HTERT RPE-1 (cell line): ENCODE measurements around the gene CCL4.
"Not testable (repeated sequence)": the region's sequence is repeated elsewhere in the genome, so short reads cannot be mapped to it uniquely, and the experiment has no call there.

ENCODE experiments used
- in situ Hi-C: fragments of 300-500 bp; cut with MboI; formaldehyde crosslinking; loops from 4 replicates; pipeline ENCODE4 v1.14.3; 2020; ENCODE audit warnings: low sequenced_read_pairs

CCL4 gene

DNA sequence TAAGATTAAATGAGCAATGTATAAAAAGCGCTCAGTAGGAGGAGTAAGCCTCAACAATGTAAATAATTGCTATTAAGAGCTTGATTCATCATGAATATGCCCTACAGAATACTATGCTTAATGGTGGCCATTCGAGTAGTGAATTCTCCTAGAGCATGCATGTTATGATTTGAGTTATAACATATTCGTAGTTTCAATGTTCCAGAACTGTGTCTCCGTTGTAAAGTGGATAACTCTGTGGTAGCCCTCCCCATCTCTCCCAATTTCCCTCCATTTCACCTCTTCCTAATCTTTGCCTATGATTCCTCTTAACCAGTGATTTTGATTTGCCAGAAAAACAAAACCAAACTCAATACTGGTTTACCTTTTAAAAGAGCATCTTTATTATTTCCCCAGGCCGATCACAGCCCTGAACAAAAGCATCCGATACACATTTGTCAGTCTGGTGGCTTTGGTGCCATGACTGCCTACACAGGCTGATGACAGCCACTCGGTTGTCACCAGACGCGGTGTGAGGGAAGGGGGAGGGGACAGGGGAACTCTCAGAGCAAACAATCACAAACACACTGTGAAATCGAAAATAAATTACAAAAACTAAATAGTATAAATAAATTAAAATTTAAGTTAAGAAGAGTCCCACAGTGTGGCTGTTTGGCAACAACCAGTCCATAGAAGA lies 15.6 kb upstream of the CCL4 start:
- in situ Hi-C loops = not testable (repeated sequence)

DNA sequence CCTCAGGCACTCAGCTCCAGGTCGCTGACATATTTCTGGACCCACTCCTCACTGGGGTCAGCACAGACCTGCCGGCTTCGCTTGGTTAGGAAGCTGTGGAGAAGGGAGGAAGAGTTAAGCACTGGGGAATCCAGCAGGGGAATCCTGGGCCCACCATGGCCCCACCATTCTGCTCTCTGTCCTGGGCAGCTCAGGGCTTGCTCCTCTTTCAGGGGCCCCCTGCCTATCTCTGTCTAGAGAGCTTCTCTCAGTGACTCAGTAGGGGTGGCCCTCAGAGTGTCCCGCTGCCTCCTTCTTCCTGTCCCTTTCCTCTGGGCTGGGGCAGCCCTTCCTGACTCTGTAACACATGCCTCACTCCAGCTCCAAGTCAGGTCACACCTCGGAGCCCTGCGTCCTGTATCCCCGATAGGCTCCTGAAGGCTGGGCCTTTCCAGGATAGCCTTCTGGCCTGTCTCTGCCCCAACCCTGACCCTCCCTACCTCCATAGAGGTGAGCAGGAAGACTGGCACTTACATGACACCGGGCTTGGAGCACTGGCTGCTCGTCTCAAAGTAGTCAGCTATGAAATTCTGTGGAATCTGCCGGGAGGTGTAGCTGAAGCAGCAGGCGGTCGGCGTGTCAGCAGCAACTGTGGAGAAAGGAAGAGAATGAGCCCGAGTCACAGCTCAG lies 14.8 kb upstream of the CCL4 start:
- in situ Hi-C loops = no loop called here

DNA sequence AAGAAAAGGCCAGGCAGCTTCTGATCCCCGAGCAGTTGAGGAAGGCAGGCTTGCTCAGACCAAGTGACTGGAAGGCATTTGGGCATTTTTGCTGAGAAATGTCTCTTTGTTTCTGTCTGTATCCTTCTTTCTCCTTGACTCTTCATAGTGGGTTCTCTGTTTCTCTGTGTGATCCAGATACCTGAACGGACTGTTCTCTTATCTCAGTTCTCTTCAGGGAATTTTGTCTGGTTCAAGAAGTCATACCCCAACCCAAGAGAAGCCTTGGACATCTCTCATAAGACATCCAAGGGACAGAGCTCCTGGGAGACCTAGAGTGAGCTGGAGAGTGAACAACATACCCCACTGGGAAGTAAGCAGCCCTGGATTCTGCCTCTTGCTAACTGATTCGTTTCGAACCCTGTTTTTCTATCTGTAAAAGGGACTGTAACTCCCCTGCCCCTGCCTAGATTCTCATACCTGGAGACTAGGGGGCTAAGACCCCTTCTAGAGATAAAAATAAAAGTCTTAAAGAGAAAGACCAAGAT lies 14.2 kb upstream of the CCL4 start:
- in situ Hi-C loops = no loop called here

DNA sequence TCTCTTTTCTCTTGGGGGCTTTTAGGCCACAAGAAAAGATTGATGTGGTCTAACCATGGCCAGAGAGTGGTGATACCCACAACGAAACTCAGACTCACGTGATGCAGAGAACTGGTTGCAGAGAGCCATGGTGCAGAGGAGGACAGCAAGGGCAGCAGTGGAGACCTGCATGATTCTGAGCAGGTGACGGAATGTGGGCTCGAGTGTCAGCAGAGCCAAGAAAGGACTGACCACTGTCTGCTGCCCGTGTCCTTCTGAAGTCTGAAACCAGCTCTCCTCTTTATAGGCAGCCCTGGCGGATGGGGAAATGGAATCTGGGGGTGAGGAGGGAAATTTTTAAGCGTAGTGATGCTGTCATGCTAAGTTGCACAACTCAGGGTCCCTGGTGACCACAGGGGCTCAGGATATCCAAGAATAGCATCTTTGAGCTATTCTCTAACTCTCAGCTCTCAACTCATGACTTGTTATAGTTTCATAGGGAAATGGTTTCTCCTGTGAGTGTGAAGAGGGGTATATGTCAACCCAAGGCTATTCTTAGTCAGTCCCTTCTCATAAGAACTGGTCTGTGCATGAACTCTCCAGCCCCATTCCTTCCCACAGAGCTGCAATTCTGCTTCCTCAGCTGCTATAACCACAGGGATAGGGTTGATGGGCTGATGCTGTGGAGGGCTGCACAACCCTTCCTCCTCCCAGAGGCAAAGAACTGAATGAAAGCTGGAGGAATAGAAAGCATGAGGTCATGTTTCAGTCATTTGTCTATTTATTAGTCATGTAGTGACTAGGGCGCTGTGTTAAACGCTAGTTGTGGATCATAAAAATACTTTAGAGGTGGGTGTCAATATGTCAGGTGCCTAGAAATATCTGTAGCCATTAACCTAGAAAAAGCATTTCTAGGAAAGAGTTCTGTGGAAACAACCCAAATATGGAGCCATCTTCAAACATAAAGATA lies 13.5 kb upstream of the CCL4 start, which contains the start of gene CCL3:
TSS of gene CCL3 (minus strand) at position 256 of the 949 bp plus-strand sequence. CDS start at position 171, 85 bp downstream.
- in situ Hi-C loops = no loop called here

DNA sequence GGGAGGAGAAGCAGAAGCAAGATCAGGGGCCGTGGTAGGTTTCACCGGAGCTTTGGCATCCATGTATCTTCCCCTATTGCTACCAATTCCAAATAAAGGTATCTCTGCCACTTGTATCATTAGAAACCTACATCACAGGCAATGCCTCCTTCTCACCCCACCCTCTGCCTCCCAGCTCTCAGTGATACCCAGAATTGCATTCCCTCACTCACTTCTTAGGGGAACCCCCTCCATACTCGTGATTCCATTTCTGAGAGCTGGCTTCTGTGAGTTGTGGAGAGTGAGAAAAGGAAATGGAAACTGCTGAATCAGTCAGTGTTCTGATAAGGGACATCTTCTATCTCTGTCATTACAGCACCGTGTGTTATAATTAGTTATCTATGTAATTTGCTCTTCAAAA lies 11.4 kb upstream of the CCL4 start:
- in situ Hi-C loops = no loop called here

DNA sequence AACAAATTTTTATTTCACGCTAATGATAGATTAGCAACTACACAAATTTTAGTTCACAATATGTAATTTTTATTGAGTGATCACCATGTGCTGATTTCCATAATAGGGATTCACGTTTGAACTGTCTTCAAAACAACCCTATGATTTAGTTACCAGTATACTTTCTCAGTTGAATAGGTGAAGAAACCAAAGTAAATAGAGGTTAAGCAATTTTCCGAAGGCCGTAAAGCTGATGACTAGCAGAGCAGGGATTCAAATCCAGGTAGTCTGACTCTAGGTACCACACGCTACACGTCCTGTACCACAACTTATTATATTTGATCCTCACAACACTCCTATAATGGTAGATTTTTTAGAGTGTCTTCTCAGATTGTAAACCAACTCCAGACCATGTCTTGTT lies 10.9 kb upstream of the CCL4 start:
- in situ Hi-C loops = not testable (repeated sequence)

DNA sequence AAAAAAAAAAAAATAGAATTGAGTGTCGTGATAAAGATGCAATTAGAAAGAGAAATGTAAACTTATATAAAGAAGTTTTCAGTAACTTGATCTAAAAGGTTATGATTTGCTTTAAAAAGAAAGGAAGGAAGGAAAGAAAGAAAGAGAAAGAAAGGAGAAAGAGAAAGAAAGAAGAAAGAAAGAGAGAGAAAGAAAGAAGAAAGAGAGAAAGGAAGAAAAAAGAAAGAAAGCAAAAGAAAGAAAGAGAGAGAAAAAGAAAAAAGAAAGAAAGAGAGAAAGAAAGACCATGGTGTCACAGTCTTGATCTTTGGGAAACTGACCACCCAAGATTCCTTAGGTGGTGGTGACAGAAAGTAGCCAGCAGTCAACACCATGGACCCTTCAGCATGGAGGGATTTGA lies 9.4 kb upstream of the CCL4 start:
- in situ Hi-C loops = no loop called here

DNA sequence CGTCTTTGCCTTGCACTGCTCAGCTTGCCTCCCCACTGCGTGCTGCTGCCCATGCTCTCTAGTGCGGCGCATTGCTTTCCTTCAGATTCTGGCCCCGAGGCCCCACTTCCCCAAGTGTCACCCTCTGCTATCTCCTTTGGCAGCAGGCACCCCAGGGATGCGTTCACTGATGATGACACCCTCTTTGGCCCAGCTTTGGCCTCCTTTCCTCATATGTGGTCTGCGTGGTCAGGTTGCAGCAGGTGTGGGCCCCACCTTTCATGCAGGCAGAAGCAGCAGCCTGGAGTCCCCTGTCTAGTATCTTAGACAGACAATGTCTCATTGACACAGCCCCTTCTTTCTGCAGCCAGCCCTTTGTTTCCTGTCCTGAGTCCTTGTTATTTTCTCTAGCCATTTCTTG lies 8.9 kb upstream of the CCL4 start:
- in situ Hi-C loops = no loop called here

DNA sequence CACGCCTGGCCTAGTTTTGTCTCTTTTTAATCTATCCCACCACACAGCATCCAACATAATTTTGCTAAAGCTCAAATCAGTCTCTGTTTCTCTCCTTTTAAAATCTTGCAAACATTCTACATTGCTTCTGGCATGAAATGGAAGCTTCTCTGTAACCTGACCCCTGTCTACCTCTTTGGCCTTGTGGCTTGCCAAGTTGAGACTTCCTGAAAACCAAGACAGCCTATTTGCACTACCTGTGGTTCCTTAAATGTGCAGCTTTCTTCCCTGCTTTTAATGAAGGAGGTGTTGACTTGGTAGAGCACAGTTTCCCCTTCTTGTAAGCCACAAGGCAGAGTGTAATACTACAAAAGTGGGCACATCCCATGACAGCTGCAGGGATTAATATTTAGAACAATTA lies 7.6 kb upstream of the CCL4 start:
- in situ Hi-C loops = no loop called here

DNA sequence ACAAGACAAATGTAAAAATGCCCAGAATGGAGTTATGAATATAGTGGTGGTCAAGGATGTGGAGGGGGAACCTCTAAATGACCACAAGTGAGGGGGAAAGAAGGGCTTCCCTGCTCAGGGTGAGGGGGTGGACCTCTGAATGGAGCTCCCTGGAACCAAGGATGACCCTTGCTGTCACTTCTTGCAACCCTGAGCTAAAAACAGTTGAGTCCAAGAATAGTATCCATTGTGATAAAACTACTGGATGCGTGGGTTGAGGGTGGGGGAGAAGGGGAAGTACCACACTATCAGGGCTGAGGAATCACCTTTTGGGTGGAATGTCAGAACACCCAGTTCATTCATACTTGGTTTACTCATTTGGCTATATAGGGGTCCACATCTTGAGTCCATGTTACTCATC lies 4.6 kb upstream of the CCL4 start:
- in situ Hi-C loops = not testable (repeated sequence)

DNA sequence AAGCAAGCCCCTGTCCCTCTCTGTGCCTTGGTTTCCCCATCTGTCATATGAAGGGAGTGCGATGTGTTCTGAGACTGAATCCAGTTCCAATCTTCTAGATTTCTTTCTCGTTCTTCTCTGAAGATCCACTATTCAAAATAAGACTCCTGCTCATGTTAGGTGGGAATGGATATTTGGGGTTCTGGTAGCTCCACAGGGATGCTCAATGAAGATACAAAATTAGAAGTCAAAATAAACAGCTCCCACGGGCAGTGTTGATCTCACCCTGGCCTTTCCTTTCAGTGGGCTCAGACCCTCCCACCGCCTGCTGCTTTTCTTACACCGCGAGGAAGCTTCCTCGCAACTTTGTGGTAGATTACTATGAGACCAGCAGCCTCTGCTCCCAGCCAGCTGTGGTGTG lies 619 bp downstream of the CCL4 start:
- in situ Hi-C loops = not testable (repeated sequence)

DNA sequence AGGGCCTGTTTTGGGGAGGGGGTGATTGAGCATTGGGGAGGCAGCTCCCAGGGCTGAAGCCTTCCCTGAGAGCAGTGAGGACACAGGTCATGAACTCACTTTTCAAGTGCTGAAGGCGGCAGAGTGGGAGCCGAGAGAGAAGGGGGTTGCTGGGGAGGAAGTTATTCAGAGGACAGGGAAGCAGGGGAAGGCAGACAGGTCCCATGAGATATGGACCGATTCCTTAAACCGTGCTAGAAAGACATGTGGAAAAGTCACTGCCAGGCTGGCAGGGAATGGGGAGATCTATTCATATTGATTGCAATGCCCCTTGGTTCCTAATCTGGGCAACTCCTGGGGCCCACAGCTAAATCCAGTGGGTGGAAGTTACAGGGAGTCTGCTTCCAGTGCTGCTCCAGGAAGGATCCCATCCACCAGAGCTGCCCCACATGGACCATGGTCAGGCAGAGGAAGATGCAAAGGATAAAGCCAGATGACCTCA lies 1.1 kb downstream of the CCL4 start:
- in situ Hi-C loops = no loop called here

DNA sequence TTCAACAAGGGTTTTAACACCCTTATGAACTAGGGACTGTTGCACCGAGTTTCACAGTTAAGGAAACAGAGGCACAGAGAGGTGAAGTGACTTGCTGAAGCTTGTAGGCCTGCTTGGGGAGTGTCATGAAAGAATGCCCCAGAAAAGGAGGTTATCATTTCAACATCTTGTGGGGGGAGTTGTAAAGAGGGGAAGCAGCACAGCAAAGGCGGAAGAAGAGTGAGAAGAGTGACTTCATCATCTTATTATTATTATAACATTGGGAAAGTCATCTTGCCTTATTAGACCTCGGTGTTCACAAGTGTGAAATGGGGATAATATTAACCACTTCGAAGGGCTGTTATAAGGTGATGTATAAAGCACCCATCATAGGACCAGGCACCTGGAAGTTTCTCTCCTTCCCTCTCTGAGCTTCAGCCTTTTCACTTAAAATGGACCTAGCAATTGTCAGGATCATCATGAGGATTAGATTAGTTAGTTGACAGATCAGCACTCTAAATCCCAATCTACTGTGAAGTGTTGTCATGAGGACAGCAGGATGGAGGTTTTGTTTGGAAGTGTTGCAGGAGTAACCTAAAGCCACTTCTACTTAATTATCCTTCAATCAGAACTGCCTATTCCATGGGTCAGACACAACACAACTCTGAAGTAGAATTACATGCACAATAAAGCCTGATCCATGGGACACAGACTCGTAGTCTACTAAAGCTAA lies 2.3 kb downstream of the CCL4 start:
- in situ Hi-C loops = no loop called here

DNA sequence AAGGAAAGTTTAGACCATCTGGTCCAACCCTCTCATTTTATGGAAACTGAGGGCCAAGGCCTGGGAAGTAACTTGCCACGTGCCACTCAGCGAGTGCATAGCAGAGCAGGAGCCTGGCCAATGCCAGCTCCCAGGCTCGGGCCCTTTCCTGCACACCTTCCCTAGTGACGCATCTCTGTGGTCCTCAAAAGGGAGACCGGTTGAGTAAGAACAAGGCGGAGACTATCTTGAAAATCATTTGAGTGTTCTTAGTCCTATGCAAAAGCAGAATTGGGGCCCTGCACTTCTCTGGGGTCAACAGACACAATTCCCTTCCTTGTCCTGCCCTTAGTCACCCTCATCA lies 2.8 kb downstream of the CCL4 start:
- in situ Hi-C loops = no loop called here

DNA sequence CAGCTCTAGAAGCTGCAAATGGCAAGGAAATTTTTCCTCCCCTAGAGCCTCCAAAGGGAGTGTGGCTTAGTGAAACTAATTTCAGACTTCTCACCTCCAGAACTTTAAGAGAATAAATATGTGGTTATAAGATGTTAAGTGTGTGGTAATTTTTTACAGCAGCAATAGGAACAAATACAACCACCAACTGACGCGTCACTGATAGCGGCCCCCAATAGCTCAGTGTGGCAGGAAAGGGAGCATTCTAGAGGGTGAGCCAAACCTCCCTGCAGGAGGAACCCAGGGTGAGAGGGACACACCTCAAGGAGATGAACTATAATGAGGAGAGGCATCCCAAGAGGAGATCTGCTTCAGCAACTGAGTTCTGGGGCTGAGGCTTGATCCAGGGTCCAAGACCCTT lies 4.0 kb downstream of the CCL4 start:
- in situ Hi-C loops = no loop called here

DNA sequence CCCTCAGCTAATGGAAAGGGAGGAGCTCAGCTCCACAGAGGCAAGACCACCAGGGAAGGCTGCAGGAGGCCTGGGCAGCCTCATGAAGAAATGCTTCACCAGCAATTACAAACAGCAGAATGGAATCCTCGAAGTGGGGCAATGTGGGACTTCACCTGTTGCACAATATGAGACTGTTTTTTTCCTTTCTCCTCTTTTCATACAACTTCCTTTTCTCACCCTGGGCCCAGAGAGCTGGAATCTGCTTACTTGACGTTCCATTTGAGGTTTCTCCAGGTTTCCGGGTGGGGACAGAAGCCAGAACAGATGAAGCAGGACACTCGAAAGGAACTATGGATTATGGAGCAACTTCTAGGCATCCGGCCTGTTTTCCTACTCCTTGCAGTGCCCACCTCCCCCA lies 4.6 kb downstream of the CCL4 start:
- in situ Hi-C loops = not testable (repeated sequence)

DNA sequence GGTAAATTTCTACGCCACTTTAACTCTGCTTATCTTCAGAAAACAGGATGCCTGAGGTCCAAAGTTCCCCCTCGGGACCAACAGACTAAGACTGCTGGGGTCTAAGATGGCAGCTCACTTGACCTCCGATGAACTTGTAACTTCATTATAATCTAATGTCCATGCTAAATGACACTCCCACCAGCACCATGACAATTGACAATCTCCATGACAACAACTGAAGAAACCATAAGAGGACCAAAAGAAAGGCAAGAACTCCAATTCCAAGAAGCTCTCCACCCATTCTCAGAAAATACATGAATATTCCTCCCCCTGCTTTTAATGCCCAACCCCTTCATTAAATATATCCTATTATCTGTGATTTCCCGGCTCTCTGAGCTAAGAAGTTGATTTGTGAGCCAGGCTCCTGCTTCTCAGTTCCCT lies 7.5 kb downstream of the CCL4 start:
- in situ Hi-C loops = no loop called here

DNA sequence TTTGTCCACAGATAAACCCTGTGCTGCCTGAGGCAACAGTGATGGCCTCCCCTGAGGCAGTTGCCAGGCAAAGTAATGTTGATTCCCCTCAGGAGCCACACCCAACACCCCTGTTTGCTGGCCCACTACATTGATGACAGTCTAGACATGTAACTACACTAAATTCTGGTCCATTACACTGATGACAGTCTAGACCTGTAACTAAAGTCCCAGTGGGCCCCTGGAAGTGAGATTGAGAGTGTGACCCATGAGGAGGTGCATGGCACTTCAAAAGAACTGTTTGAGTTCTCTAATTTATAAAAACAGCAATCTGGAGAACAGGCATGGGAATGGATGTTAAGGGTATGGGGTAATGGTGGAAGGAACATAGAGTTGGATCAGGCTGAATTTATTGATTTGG lies 8.9 kb downstream of the CCL4 start:
- in situ Hi-C loops = no loop called here

DNA sequence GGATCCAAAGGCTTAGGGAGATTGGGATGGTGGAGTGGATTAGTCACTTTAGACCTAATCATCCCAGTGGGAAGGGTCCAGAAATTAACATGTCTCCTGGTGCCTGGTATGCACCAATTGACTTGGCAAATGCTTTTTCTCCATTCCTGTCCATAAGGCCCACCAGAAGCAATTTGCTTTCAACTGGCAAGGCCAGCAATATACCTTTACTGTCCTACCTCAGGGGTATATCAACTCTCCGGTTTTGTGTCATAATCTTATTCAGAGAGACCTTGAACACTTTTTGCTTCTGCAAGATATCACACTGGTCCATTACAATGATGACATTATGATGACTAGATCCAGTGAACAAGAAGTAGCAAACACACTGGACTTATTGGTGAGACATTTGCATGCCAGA lies 9.5 kb downstream of the CCL4 start:
- in situ Hi-C loops = not testable (repeated sequence)

DNA sequence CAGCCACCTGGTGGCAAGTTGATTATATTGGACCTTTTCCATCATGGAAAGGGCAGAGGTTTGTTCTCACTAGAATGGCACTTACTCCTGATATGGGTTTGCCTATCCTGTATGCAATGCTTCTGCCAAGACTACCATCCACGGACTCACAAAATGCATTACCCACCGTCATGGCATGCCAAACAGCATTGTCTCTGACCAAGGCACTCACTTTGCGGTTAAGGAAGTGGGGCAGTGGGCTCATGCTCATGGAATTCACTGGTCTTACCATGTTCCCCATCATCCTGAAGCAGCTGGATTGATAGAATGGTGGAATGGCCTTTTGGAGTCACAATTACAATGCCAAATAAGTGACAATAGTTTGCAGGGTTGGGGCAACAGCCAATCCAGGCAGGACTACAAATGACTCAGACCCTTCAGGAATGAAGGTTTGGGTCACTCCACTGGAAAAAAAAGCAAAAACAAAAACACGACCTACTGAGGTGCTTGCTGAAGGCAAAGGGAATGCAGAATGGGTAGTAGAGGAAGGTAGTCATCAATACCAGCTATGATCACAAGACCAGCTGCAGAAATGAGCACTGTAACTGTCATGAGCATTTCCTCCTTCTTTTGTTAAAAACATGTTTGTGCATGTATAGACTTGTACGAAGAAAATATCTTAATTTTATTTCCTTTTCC lies 11.5 kb downstream of the CCL4 start:
- in situ Hi-C loops = not testable (repeated sequence)
